Endodermal cell (in vitro differentiated cells): Measurements from ENCODE around the gene OPCML. TPM values are rescaled to one million over a fixed set of nuclear protein-coding genes. Genes with fewer than 3 reads are reported as not detected.
A peak's percentile ranks its signal among the peaks of the same experiment; 100 is the strongest.

Source experiments
- DNase-seq: peaks from one replicate; pipeline ENCODE4 v3.0.0-alpha.2; 2017
- H3K27ac ChIP-seq: 2 replicates; pipeline ENCODE4 v1.5.1; 2013; ENCODE audit warnings: mild to moderate bottlenecking, low read depth, low read length, moderate library complexity
- H3K27me3 ChIP-seq: 2 replicates; pipeline ENCODE4 v1.6.1; 2013; ENCODE audit warnings: mild to moderate bottlenecking, low read length, moderate library complexity; ENCODE audit not compliant: insufficient read depth, control insufficient read depth, poor library complexity, severe bottlenecking
- H3K36me3 ChIP-seq: 2 replicates; pipeline ENCODE4 v1.7.0; 2013; ENCODE audit warnings: mild to moderate bottlenecking, low read length, moderate library complexity; ENCODE audit not compliant: control insufficient read depth, insufficient read depth
- H3K4me1 ChIP-seq: one replicate; pipeline ENCODE4 v1.7.0; 2013; ENCODE audit warnings: low read length; ENCODE audit not compliant: control insufficient read depth, insufficient read depth
- H3K4me3 ChIP-seq: 2 replicates; pipeline ENCODE4 v1.5.1; 2013; ENCODE audit warnings: mild to moderate bottlenecking, low read length, moderate library complexity
- H3K9ac ChIP-seq: 2 replicates; pipeline ENCODE4 v1.6.1; 2013; ENCODE audit warnings: mild to moderate bottlenecking, low read length, moderate library complexity; ENCODE audit not compliant: poor library complexity, severe bottlenecking; ENCODE audit errors: extremely low read depth
- H3K9me3 ChIP-seq: 2 replicates; pipeline ENCODE4 v1.6.1; 2013; ENCODE audit warnings: mild to moderate bottlenecking, low read length, moderate library complexity; ENCODE audit not compliant: control insufficient read depth
- H3K27ac Mint-ChIP-seq: 2 replicates; pipeline ENCODE4 v1.8.0; 2020; ENCODE audit warnings: mixed read lengths
- H3K27me3 Mint-ChIP-seq: 2 replicates; pipeline ENCODE4 v1.8.0; 2021; ENCODE audit warnings: mild to moderate bottlenecking, mixed read lengths; ENCODE audit not compliant: insufficient read depth
- H3K36me3 Mint-ChIP-seq: 2 replicates; pipeline ENCODE4 v1.8.0; 2020; ENCODE audit warnings: low read depth, mixed read lengths
- H3K4me1 Mint-ChIP-seq: 2 replicates; pipeline ENCODE4 v1.8.0; 2020; ENCODE audit warnings: mixed read lengths
- H3K4me3 Mint-ChIP-seq: 2 replicates; pipeline ENCODE4 v1.8.0; 2020; ENCODE audit warnings: mild to moderate bottlenecking, moderate library complexity, mixed read lengths
- H3K9me3 Mint-ChIP-seq: 2 replicates; pipeline ENCODE4 v1.8.0; 2020; ENCODE audit warnings: mild to moderate bottlenecking, mixed read lengths
- CTCF ChIP-seq: fragments of 200-600 bp; sonication (generic); conservative IDR thresholded peaks from 2 replicates; pipeline ENCODE4 v1.5.0; 2021; ENCODE audit warnings: antibody characterized with exemption, mild to moderate bottlenecking
- WGBS, 2 experiments: methylation state at CpG; one replicate each; pipeline versions ENCODE4 v1.1.5 to v1.1.7; 2013; ENCODE audit warnings: missing lambda C conversion rate in 2 of 2, mixed read lengths in 1 of 2; ENCODE audit not compliant: insufficient coverage in 1 of 2, insufficient read length in 1 of 2; 5-methylcytosine and 5-hydroxymethylcytosine counted together
- total RNA-seq, 2 donors: library from RNA; stranded (reverse); fragmentation: NEBNext Ultra II Directional in 1 of 2; extraction: Animal tissue kit (Norgen Biotek cat#: 25700) in 1 of 2; gene quantifications; 2 replicates in 1 of 2; 3 replicates in 1 of 2; pipeline ENCODE4 v1.2.1, GENCODE V29; 2021

Gene OPCML
- total RNA-seq, 2 donors from 2014 or later = 0.49 to 0.86 TPM

GRCh38 chr11:133443206-133443747 lies 89.0 kb downstream of the OPCML start:
- Histone ChIP-seq H3K4me1 (no peaks in the 10 kb centered on the region), H3K36me3 (no peaks in the 10 kb centered on the region), H3K27me3 (no peaks in the 10 kb centered on the region), H3K9me3 (no peaks in the 10 kb centered on the region), H3K4me3 (no peak overlapping the region), H3K27ac (no peak overlapping the region), H3K9ac (no peak overlapping the region)
- Mint-ChIP-seq H3K4me3 (no peak overlapping the region), H3K36me3 (no peaks in the 10 kb centered on the region), H3K9me3 (no peaks in the 10 kb centered on the region), H3K27me3 (no peaks in the 10 kb centered on the region), H3K27ac (no peak overlapping the region), H3K4me1 (peaks cover 5% of the 10 kb centered on the region)
- TF ChIP-seq CTCF = no peak
- WGBS, 2 experiments = 89 to 100% methylated on average over 2 to 4 of the region's 4 CpGs
- no peak for DNase-seq

GRCh38 chr11:133441964-133442660 lies 90.2 kb downstream of the OPCML start:
- no peak overlapping the region for H3K4me3 Mint-ChIP-seq
- no peaks in the 10 kb centered on the region for H3K9me3 Mint-ChIP-seq
- peaks cover 5% of the 10 kb centered on the region for H3K4me1 Mint-ChIP-seq
- 70% methylated on average over 1 of the region's 1 CpG; no CpG with 5 or more reads in 1 of the 2 experiments for WGBS, 2 experiments
- Histone ChIP-seq H3K9ac (no peak overlapping the region), H3K9me3 (no peaks in the 10 kb centered on the region), H3K4me3 (no peak overlapping the region), H3K36me3 (no peaks in the 10 kb centered on the region), H3K27me3 (no peaks in the 10 kb centered on the region), H3K27ac (no peak overlapping the region), H3K4me1 (no peaks in the 10 kb centered on the region)
- DNase-seq = no peak
- peak overlapping the region; percentile 8 for H3K27ac Mint-ChIP-seq
- H3K27me3 Mint-ChIP-seq = no peaks in the 10 kb centered on the region
- TF ChIP-seq CTCF = no peak
- H3K36me3 Mint-ChIP-seq = no peaks in the 10 kb centered on the region

GRCh38 chr11:133425992-133426391 lies 106.3 kb downstream of the OPCML start:
- no peaks in the 10 kb centered on the region for H3K36me3 Mint-ChIP-seq
- H3K36me3 ChIP-seq = no peaks in the 10 kb centered on the region
- H3K4me3 ChIP-seq = no peak overlapping the region
- H3K4me1 ChIP-seq = no peaks in the 10 kb centered on the region
- no peak for TF ChIP-seq CTCF
- no peak overlapping the region for H3K27ac Mint-ChIP-seq
- H3K9ac ChIP-seq = no peak overlapping the region
- DNase-seq = no peak
- H3K27ac ChIP-seq = no peak overlapping the region
- H3K4me3 Mint-ChIP-seq = no peak overlapping the region
- H3K27me3 Mint-ChIP-seq = no peaks in the 10 kb centered on the region
- no peaks in the 10 kb centered on the region for H3K9me3 ChIP-seq
- no peaks in the 10 kb centered on the region for H3K27me3 ChIP-seq
- no peaks in the 10 kb centered on the region for H3K9me3 Mint-ChIP-seq
- H3K4me1 Mint-ChIP-seq = peaks cover 3% of the 10 kb centered on the region
